Left lung (tissue), 10 donors: ENCODE data around the gene HS3ST2. TPM values are rescaled to one million over a fixed set of nuclear protein-coding genes. Genes with fewer than 3 reads are reported as not detected.
"Not testable (repeated sequence)": the region's sequence is repeated elsewhere in the genome, so short reads cannot be mapped to it uniquely, and the experiment has no call there.

Experiments
- ATAC-seq: fragments of 200-7000 bp; cut with Tn5 transposase; one replicate; pipeline ENCODE4 v1.9.1; 2020; ENCODE audit warnings: moderate library complexity
- DNase-seq, 4 donors: peaks; one replicate each; pipeline ENCODE4 v3.0.0-alpha.2; 2013 to 2020
- H3K27ac ChIP-seq, 2 donors: fragments of 200-600 bp; sonication (generic) in 1 of 2; one replicate each; pipeline versions ENCODE4 v1.5.0 to v1.8.0; 2020 to 2021
- H3K27me3 ChIP-seq, 2 donors: fragments of 200-600 bp; sonication (generic) in 1 of 2; one replicate each; pipeline versions ENCODE4 v1.5.0 to v1.8.0; 2020 to 2021
- H3K36me3 ChIP-seq, 2 donors: fragments of 200-600 bp; sonication (generic) in 1 of 2; one replicate each; pipeline versions ENCODE4 v1.5.0 to v1.8.0; 2020 to 2021
- H3K4me1 ChIP-seq, 2 donors: fragments of 200-600 bp; one replicate each; pipeline ENCODE4 v1.8.0; 2021
- H3K4me3 ChIP-seq, 2 donors: fragments of 200-600 bp; sonication (generic) in 1 of 2; one replicate each; pipeline versions ENCODE4 v1.5.0 to v1.8.0; 2020 to 2021; ENCODE audit warnings: mild to moderate bottlenecking in 1 of 2
- H3K9me3 ChIP-seq, 2 donors: fragments of 200-600 bp; sonication (generic) in 1 of 2; one replicate each; pipeline versions ENCODE4 v1.5.0 to v1.8.0; 2020 to 2021
- intact Hi-C, 2 donors: fragments of 100-400 bp; cut with DNase I; formaldehyde crosslinking; loops; one replicate each; pipeline versions ENCODE4 v1.11.2 to v1.14.2; 2022
- polyA plus RNA-seq, 6 donors: library from polyadenylated mRNA; unstranded; fragments of 120-200 nt; gene quantifications; one replicate each; pipeline ENCODE4 v1.2.1, GENCODE V29; 2013; ENCODE audit not compliant: insufficient read length in 6 of 6
- total RNA-seq, 2 donors: library from RNA; stranded (reverse); fragmentation: NEBNext Ultra II Directional; extraction: Animal tissue kit (Norgen Biotek cat#: 25700); gene quantifications; one replicate each; pipeline ENCODE4 v1.2.1, GENCODE V29; 2021
- TF ChIP-seq, protein P1 (sequence below), 2 donors: fragments of 200-600 bp; sonication (generic) in 1 of 2; IDR thresholded peaks; one replicate each; pipeline versions ENCODE4 v1.5.0 to v1.8.0; 2021; ENCODE audit warnings: antibody characterized with exemption in 2 of 2
- donor health status: DM: no; HTN: yes; CAD: no.
- donor health status: DM: no; HTN: no; CAD: no.

HS3ST2 gene
- total and polyA plus RNA-seq, 8 donors: 0.07 to 8.6 (median 3.2) TPM; not detected in 4

- no peak overlapping the region for H3K27ac ChIP-seq
- H3K27me3 ChIP-seq: peaks cover 10 to 13% of the 10 kb centered on the region in 2 donors
- H3K4me3 ChIP-seq: no peak overlapping the region
- H3K36me3 ChIP-seq: no peaks in the 10 kb centered on the region
- no peaks in the 10 kb centered on the region for H3K4me1 ChIP-seq
- TF ChIP-seq, protein P1, sequence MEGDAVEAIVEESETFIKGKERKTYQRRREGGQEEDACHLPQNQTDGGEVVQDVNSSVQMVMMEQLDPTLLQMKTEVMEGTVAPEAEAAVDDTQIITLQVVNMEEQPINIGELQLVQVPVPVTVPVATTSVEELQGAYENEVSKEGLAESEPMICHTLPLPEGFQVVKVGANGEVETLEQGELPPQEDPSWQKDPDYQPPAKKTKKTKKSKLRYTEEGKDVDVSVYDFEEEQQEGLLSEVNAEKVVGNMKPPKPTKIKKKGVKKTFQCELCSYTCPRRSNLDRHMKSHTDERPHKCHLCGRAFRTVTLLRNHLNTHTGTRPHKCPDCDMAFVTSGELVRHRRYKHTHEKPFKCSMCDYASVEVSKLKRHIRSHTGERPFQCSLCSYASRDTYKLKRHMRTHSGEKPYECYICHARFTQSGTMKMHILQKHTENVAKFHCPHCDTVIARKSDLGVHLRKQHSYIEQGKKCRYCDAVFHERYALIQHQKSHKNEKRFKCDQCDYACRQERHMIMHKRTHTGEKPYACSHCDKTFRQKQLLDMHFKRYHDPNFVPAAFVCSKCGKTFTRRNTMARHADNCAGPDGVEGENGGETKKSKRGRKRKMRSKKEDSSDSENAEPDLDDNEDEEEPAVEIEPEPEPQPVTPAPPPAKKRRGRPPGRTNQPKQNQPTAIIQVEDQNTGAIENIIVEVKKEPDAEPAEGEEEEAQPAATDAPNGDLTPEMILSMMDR (IDR thresholded peaks at IDR 0.05): no peak
- no peak for ATAC-seq
- no peaks in the 10 kb centered on the region for H3K9me3 ChIP-seq
- intact Hi-C loops: no loop called here
- DNase-seq: no peak
These were observed 123.2 kb downstream of the HS3ST2 start for GRCh38 chr16:22937169-22937568.

- intact Hi-C loops: no loop called here
- Histone ChIP-seq H3K36me3 (no peaks in the 10 kb centered on the region), H3K27me3 (peaks cover 0 to 2% of the 10 kb centered on the region in 2 donors), H3K9me3 (no peaks in the 10 kb centered on the region), H3K4me3 (no peak overlapping the region), H3K27ac (no peak overlapping the region), H3K4me1 (no peaks in the 10 kb centered on the region)
- ATAC-seq: no peak
- DNase-seq: no peak
- TF ChIP-seq, protein P1 (IDR thresholded peaks at IDR 0.05): no peak
These were observed 124.7 kb downstream of the HS3ST2 start for GRCh38 chr16:22938647-22939046.

GRCh38 chr16:22939744-22940363, 125.9 kb downstream of the HS3ST2 start:
- H3K27ac ChIP-seq, H3K4me3 ChIP-seq, H3K9me3 ChIP-seq, intact Hi-C loops, H3K27me3 ChIP-seq, H3K4me1 ChIP-seq, DNase-seq, ATAC-seq, H3K36me3 ChIP-seq: not testable (repeated sequence)

- Histone ChIP-seq H3K4me1 (no peaks in the 10 kb centered on the region), H3K9me3 (no peaks in the 10 kb centered on the region), H3K4me3 (no peak overlapping the region), H3K36me3 (no peaks in the 10 kb centered on the region), H3K27me3 (peaks cover 0 to 21% of the 10 kb centered on the region in 2 donors), H3K27ac (no peak overlapping the region)
- TF ChIP-seq, protein P1 (IDR thresholded peaks at IDR 0.05): no peak
- DNase-seq: no peak
- intact Hi-C loops: no loop called here
- no peak for ATAC-seq
These were observed 128.1 kb downstream of the HS3ST2 start for GRCh38 chr16:22941970-22942501.

DNA sequence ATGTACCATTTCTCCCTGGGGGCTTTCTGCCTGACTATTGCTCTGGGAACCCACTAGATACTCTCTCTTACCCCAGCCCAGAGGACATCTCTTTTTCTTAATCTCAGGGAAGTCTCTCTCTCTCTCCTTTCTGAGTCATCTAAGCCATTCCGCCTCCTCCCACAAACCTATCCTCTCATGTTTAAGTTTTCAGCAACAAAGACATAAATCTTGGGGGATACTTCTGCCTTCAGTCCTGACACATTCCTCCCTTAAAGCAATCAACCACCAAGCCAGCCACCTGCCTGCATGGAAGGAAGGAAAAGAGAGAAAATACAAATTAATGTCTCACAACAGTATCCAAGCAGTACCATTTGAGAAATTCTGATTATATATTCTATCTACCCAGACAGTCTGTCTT, 128.8 kb downstream of the HS3ST2 start:
- intact Hi-C loops: no loop called here
- H3K4me3 ChIP-seq: no peak overlapping the region
- no peak overlapping the region for H3K27ac ChIP-seq
- no peaks in the 10 kb centered on the region for H3K36me3 ChIP-seq
- H3K27me3 ChIP-seq: peaks cover 0 to 29% of the 10 kb centered on the region in 2 donors
- H3K9me3 ChIP-seq: no peaks in the 10 kb centered on the region
- DNase-seq: no peak
- TF ChIP-seq, protein P1 (IDR thresholded peaks at IDR 0.05): no peak
- ATAC-seq: no peak
- H3K4me1 ChIP-seq: no peaks in the 10 kb centered on the region

- DNase-seq (no peak), ATAC-seq (no peak)
- Histone ChIP-seq H3K36me3 (no peaks in the 10 kb centered on the region), H3K27me3 (peaks cover 7 to 48% of the 10 kb centered on the region in 2 donors), H3K4me3 (no peak overlapping the region), H3K9me3 (no peaks in the 10 kb centered on the region), H3K4me1 (peaks cover 5 to 8% of the 10 kb centered on the region in 2 donors), H3K27ac (no peak overlapping the region)
- TF ChIP-seq, protein P1 (IDR thresholded peaks at IDR 0.05): no peak
- intact Hi-C loops: no loop called here
These were observed 131.4 kb downstream of the HS3ST2 start for GRCh38 chr16:22945361-22945760.
